Renal pelvis (tissue), 3 donors: ENCODE measurements around the gene SARDH. TPM values are rescaled to one million over a fixed set of nuclear protein-coding genes. Genes with fewer than 3 reads are reported as not detected.

Source experiments
- polyA plus RNA-seq, 3 donors: library from polyadenylated mRNA; unstranded; fragments of 120-200 nt; gene quantifications; one replicate each; pipeline ENCODE4 v1.2.1, GENCODE V29; 2013; ENCODE audit not compliant: insufficient read length in 3 of 3

SARDH gene
- polyA plus RNA-seq, 3 donors: 12.9 to 14.8 (median 13.1) TPM

Other genes starting within 250 kb of the SARDH start
- not detected for gene MYMK, start 213.4 kb downstream of the SARDH start, polyA plus RNA-seq
- 1 to 10 TPM; 1.5 to 1.9 (median 1.6) TPM for gene ADAMTSL2, start 203.6 kb downstream of the SARDH start, polyA plus RNA-seq
- gene FAM163B, start 129.0 kb downstream of the SARDH start, polyA plus RNA-seq: under 1 TPM; 0.25 to 0.38 (median 0.33) TPM
- gene DBH, start 102.0 kb downstream of the SARDH start, polyA plus RNA-seq: 1 to 10 TPM in 2 of 3 donors, under 1 TPM in 1; 0.94 to 1.7 (median 1.4) TPM